HG03196 (cell line): ENCODE data around the gene ZBTB20.

Experiments
- ATAC-seq: cut with Tn5 transposase; IDR thresholded peaks from one replicate; pipeline ENCODE4 v1.9.1; 2021; ENCODE audit not compliant: unreplicated experiment

Gene ZBTB20

DNA sequence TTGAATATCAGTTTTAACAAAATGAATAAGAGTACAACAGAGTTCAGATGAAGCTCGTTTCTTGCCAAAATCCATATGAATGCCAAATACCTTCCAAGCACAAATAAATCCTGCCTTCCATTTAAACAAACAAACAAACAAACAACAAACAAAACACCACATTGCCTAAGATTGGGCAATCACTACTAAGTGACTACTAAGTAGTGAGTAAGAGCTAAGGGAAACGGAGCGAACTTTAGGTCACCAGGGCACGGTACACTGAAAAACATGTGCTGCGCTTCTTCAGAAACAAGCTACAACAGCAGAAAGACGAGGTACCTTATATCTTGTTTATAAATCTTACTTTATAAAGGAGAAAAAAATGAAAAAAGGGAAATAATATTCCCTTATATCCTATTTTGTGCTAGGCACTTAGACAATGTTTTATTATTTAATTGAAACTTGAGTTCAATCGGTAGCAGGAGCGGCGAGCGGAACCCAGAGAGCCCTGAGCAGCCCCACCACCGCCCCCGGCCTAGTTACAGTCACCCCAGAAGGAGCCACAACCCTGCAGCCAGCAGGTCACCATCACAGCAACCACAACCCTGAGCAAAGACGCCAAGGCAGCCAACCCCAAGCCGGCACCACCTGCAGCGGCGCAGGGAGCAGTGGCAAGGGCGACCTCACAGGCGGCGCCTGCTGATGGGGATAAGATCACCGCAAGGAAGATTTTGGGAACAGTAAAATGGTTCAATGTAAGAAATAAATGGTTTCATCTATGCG lies 216.9 kb downstream of the ZBTB20 start:
- no peak for ATAC-seq

DNA sequence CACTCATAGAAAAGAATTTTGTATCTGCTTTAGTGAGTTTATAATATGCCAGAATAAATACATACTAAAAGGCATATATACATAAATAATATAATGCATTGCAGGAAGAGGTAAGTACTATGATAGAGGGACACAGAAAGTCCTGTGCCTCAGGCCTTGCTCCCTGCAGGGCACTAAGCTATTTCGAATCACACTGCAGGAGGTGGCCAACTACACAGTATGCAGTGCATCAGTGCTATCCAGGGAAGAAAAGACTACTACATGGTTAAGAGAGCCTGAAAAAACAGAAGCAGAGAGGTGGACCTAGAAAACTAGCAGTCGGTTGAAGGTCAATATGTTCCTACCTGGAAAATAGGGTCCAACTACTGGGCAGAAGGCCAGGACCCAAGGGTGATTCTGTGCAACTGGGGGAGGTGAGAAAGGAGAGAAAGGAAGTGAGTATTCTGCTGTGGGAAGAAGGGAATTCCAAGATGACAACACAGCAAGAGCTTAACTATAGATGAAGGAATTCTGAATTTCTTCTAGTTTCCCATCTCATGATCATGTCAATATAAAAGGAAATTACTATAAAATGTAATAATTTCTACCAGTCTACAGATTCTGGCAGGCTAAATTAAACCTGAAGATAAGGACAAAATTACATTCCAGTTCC lies 218.0 kb downstream of the ZBTB20 start:
- no peak for ATAC-seq

DNA sequence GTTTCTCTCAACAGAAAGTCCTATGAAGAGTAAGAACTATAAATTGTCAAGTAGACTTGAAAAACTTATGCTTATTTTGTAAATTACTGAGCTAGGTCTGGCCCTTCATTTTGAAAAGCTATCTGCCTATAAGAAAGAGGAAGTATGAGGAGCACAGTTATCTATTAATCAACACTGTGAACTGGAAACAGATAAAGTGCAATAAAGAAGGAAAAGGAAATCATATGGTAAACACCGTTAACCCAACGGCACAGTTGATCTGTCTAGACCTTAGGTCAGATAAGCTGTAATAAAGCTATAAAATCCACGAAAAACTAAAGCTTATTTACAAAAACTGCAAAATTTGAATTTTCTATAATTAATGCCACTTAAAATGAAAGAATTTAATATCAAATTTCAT lies 242.5 kb downstream of the ZBTB20 start:
- ATAC-seq, result no peak

GRCh38 chr3:114903213-114903612 lies 243.9 kb downstream of the ZBTB20 start:
- no peak for ATAC-seq

- ATAC-seq, result peak; percentile 47
Observed at GRCh38 chr3:114902691-114903101, 244.4 kb downstream of the ZBTB20 start.

DNA sequence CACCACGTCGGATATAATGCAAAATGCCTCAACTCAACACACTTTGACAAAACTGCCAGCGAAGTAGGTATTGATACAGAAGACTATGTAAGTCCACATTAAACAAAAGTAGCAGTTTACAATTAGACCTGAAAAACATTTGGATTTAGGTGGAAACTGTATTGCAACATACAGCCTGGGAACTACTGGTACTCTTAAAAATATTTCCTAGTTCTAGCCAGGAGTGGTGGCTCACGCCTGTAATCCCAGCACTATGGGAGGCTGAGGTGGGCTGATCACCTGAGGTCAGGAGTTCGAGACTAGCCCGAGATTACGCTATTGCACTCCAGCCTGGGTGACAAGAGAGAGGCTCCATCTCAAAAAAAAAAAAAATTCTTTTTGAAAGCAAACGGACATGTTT lies 246.2 kb downstream of the ZBTB20 start:
- no peak for ATAC-seq

- no peak for ATAC-seq
Observed at GRCh38 chr3:114899186-114899931, 247.7 kb downstream of the ZBTB20 start.

DNA sequence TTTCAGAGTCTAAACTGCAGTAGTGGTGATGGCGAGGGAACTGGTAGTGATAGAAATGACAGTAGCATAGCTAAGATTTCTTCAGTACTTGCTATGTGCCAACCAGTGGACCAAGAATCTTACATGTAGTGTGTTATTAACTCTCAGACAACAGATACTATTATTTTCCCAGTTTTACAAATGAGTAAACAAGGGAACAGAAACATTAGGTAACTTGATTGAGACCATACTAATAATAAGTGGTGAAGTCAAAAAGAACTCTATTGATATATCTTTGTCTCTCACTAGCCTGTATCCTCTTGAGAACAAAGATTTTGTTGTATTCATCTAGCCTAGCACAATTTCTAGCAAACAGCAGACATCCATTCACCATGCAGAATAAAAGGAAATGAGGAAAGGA lies 250.1 kb downstream of the ZBTB20 start:
- ATAC-seq, result no peak

- ATAC-seq, result no peak
Observed at GRCh38 chr3:114893361-114893760, 253.7 kb downstream of the ZBTB20 start.

DNA sequence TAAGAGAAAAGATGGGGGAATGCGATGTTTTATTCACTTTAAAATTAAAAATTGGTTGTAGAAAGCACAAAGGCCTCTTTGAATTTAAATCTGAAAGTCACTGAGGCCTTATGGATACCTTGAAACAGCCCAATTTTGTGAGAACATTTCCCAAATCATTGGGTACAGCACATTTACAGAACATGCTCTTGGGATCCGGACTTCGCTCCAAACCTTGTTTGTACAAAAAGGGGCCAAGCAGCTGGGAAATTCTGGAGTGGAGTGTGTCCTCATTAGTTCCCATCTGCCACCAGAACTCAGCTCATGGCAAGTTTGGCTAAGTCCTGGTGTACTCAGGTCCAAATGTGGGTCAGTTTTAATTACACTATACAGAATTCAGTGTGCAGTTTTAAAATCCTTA lies 254.2 kb downstream of the ZBTB20 start:
- no peak for ATAC-seq

DNA sequence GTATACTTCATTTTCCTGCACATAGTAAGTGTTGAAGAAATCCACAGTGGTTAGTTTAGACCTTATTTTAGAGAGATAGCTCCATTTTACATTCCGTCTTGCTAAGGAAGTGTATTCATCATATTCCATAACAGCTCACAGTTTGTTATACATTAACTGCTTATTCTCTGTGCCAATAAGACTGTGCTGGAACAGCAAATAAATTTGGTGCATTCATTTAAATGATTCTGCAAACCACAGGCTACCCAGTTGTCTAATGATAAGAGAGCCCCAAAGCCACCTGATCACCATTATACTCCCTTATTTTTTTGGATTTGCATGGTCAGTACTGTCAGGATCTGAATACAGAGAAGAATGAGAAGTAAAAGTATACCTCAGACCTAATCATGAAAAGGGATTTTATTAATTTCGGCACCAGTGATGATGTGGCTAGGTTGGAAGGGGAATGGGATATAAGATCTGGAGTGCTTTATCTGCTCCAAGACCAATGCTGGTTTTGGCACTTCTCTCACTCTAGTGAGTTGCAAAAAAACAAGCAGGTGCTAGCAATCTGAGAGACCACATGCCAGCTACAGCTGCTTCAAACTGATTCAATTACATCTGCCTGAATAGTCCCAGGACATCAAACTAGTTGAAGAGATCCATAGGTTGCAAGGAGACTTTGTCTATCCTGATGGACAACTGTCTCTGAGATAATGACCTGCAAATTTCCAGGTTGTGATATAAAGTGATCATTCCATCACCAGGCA lies 254.8 kb downstream of the ZBTB20 start:
- ATAC-seq, result no peak

DNA sequence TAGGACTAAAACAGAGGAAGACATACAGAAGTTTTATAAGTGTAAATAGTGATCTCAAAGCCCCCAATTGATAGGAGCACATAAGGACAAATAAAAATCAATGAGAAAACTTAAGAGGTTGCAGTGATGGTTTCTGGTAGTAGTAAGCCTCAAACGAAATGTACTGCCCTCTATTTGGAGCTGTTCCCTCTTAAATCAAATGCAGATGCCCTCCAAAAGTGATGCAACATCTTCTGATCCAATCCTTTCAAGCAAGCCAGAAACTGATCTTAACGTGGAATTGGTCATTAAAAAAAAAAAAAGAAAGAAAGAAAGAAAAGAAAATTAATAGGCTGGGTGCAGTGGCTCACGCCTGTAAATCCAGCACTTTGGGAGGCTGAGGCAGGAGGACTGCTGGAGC lies 259.3 kb downstream of the ZBTB20 start:
- ATAC-seq, result no peak

- ATAC-seq, result no peak
Observed at GRCh38 chr3:114886905-114887304, 260.2 kb downstream of the ZBTB20 start.

GRCh38 chr3:114884213-114884923 lies 262.7 kb downstream of the ZBTB20 start:
- ATAC-seq, result no peak

DNA sequence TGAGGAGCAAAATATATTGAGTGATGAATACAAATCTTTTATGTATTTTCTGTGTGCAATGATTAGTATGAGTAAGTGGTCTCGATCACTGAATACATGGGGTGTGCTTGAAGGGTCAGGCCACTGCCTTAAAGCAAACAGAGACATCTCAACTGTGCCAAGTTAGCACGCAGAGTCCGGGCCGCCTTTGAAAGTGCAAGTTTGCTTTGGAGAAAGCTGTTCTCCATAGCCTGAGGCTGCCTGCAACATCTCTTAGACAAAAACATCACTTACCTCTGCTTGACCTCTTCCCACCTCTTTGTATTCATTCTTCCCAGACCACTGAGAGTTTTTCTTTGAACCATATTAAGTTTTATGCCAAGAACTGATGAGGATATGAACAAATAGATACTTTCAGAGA lies 267.0 kb downstream of the ZBTB20 start:
- no peak for ATAC-seq

GRCh38 chr3:114879059-114880031 lies 267.7 kb downstream of the ZBTB20 start:
- ATAC-seq, result peak; percentile 84

GRCh38 chr3:114878114-114878839 lies 268.8 kb downstream of the ZBTB20 start:
- ATAC-seq, result no peak

GRCh38 chr3:114877378-114878113 lies 269.5 kb downstream of the ZBTB20 start:
- no peak for ATAC-seq
